Mucosa of rectum (tissue), 2 donors: ENCODE data around the gene DNAJC7.
A peak's percentile ranks its signal among the peaks of the same experiment; 100 is the strongest.

ENCODE experiments used
- H3K27ac ChIP-seq, 2 donors: one replicate each; pipeline ENCODE4 v1.7.0; 2013; ENCODE audit warnings: inconsistent platforms in 2 of 2, low read depth in 2 of 2, low read length in 2 of 2
- H3K27me3 ChIP-seq, 2 donors: one replicate each; pipeline ENCODE4 v1.7.0; 2013; ENCODE audit warnings: low read length in 2 of 2; ENCODE audit not compliant: control insufficient read depth in 2 of 2, insufficient read depth in 2 of 2
- H3K36me3 ChIP-seq, 2 donors: one replicate each; pipeline ENCODE4 v1.7.0; 2013; ENCODE audit warnings: low read length in 2 of 2; ENCODE audit not compliant: control insufficient read depth in 2 of 2, insufficient read depth in 2 of 2
- H3K4me1 ChIP-seq, 2 donors: one replicate each; pipeline ENCODE4 v1.7.0; 2013; ENCODE audit warnings: low read length in 2 of 2, mild to moderate bottlenecking in 1 of 2; ENCODE audit not compliant: control insufficient read depth in 2 of 2, insufficient read depth in 2 of 2
- H3K4me3 ChIP-seq, 2 donors: one replicate each; pipeline ENCODE4 v1.7.0; 2013; ENCODE audit warnings: low read length in 2 of 2
- H3K9ac ChIP-seq, 2 donors: one replicate each; pipeline ENCODE4 v1.7.0; 2013; ENCODE audit warnings: low read length in 2 of 2, low read depth in 1 of 2, mild to moderate bottlenecking in 1 of 2
- H3K9me3 ChIP-seq, 2 donors: one replicate each; pipeline ENCODE4 v1.7.0; 2013; ENCODE audit warnings: low read length in 2 of 2; ENCODE audit not compliant: control insufficient read depth in 2 of 2
- donor health status: healthy.
- donor health status: Normal muscosa, but diverticular disease.

DNAJC7 gene

DNA sequence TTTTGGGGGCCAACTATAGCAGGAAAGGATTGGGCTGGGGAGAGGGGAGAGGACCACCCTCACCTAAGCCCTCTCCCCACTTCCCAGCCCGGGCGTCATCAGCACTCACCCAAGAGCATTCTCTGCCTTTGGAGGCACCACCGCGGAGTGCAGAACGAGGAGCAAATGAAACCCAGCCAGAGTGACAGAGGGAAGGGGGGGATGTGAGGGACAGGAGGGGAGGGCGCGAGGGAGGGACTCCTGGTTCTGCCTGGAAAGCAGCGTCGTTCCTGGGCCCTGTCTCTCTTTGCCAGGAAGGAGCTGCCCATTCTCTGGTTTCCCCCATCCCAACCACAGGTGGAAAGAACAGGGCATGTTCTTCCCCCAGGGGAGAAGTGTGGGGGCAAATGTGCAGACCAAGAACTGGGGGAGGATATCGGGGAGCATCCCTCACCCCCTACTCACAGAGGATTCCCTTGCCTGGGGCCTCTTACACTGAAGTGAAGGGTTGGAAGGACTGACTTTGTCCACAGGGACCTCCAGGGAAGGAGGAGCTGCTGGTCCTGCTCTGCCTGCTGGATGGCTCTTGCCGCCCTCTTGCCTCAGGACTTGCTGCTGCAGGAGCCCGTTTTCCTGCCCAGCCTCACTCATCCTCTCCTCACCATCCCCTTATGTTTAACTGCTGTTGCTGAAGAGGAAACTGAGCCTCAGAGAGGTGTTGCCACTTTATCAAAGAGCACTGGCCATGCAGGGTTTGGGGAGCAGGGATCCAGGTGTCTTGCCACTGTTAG, 36.7 kb upstream of the DNAJC7 start:
- H3K27me3 ChIP-seq: peaks cover 0 to 9% of the 10 kb centered on the region in 2 donors
- no peak overlapping the region for H3K9ac ChIP-seq
- no peak overlapping the region for H3K27ac ChIP-seq
- no peaks in the 10 kb centered on the region for H3K9me3 ChIP-seq
- H3K4me1 ChIP-seq: peaks cover 6% of the 10 kb centered on the region in 2 donors
- H3K36me3 ChIP-seq: no peaks in the 10 kb centered on the region
- H3K4me3 ChIP-seq: no peak overlapping the region

DNA sequence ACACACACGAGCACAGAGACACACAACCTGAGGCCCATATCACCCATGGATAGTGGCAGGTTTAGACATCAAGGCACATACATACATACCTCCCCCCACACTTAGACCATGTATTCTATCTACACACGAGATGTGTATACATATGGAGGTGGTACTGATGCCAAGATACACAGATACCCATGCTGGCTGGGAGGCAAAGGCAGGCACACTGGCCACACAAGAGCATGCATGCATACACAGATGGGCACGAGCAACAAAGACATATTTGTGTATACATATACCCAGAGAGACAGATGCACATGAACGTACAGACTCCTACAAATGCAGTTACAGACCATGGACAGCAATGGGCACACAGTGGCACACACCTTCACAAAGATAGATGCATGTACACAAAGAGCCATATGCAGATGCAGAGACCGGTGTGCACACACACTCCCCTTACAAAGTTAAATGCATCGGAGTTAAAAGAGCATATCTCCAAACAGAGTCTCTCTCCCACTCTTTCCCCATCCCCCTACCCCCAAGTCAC, 35.2 kb upstream of the DNAJC7 start:
- no peaks in the 10 kb centered on the region for H3K36me3 ChIP-seq
- peaks cover 0 to 9% of the 10 kb centered on the region in 2 donors for H3K27me3 ChIP-seq
- no peak overlapping the region for H3K4me3 ChIP-seq
- no peak overlapping the region for H3K9ac ChIP-seq
- no peak overlapping the region for H3K27ac ChIP-seq
- H3K9me3 ChIP-seq: no peaks in the 10 kb centered on the region
- peaks cover 6% of the 10 kb centered on the region in 2 donors for H3K4me1 ChIP-seq

DNA sequence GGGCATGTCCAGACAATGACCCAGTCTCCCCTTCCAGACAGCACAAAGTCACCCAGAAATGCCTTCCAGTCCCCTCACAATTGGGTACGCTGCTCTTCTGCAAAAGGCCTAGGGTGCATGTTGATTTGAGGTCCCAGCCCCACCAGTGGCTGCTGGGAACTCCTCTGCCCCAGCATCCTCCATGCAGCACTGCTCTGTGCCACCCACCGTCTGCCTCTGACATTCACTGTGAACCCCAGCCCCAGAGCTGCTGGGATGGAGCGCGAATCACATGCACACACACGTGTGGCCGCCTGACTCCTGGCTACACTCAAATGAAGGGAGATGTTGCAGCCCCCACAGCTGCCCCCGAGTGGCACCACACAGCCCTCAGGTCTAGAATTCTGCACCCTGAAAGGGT, 34.4 kb upstream of the DNAJC7 start:
- H3K4me1 ChIP-seq: peaks cover 6% of the 10 kb centered on the region in 2 donors

DNA sequence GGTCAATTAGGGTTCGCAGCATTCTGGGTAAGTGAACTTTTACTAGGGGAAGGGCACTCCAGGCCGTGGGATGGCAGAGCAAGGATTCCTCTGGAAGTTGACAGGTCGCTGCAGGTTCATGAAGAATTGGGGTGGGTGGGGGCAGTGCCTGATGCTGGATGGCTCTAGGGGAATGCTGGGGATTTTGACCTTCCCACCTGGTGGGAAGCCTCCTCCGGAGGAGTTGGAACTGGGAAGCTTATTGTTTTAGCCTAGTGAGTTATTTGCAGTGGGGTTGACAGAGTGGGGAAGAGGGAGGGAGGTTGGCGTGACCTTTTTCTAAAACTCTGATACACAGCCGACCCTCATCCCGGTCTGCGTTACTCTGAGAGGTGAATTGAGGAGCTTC, 33.8 kb upstream of the DNAJC7 start:
- Histone ChIP-seq H3K36me3 (no peaks in the 10 kb centered on the region), H3K9ac (peak overlapping the region; percentile 52 to 80), H3K4me1 (peaks cover 6% of the 10 kb centered on the region in 2 donors), H3K27ac (no peak overlapping the region), H3K4me3 (peak overlapping the region; percentile 66 to 69), H3K9me3 (no peaks in the 10 kb centered on the region), H3K27me3 (peaks cover 0 to 9% of the 10 kb centered on the region in 2 donors)

More for the DNA sequence above, 34.4 kb upstream of the DNAJC7 start:
- Histone ChIP-seq H3K4me3 (no peak overlapping the region), H3K27ac (no peak overlapping the region), H3K36me3 (no peaks in the 10 kb centered on the region), H3K9ac (no peak overlapping the region), H3K27me3 (peaks cover 0 to 9% of the 10 kb centered on the region in 2 donors), H3K9me3 (no peaks in the 10 kb centered on the region)

DNA sequence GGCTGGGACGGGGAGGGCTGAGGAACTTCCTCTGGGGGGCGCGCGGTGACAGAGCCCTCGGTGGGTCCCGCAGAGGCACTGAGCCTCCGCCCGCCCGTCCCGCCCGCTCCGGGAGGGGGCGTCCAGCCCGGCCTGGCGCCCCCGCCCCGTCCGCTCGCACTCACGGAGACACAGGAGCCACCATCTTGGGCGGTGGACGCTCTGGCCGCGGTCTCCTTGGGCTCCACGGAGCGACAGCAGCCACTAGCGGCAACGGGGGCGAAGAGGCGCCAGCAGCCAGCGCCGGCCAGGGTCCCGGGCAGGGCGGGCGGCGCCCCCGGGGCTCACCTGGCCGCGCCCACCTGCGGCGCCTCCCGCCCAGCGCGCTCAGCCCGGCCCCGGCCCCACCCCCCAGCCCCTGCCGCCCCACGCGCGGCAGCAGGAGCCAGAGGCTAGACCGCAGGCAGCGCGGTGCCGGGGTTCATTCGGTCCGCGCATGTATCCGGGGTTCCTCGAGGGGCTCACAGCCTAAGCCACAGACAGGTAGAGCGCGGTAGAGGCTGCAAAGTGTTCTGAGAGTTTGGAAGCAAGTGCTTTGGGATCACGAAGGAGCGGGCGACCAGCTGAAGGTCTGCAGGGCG, 33.3 kb upstream of the DNAJC7 start, which contains the start of gene C17orf113:
C17orf113 (minus strand) TSS at position 209 of the 620 bp plus-strand sequence. CDS start 7,225 bp downstream, outside the sequence.
- Histone ChIP-seq H3K27ac (no peak within 1 kb of the TSS), H3K27me3 (peaks cover 0 to 9% of the 10 kb centered on the region in 2 donors), H3K4me3 (peak within 1 kb of the TSS; percentile 66 to 69), H3K36me3 (no peaks in the 10 kb centered on the region), H3K9ac (peak within 1 kb of the TSS; percentile 58 to 80), H3K4me1 (peaks cover 6% of the 10 kb centered on the region in 2 donors), H3K9me3 (no peaks in the 10 kb centered on the region)

DNA sequence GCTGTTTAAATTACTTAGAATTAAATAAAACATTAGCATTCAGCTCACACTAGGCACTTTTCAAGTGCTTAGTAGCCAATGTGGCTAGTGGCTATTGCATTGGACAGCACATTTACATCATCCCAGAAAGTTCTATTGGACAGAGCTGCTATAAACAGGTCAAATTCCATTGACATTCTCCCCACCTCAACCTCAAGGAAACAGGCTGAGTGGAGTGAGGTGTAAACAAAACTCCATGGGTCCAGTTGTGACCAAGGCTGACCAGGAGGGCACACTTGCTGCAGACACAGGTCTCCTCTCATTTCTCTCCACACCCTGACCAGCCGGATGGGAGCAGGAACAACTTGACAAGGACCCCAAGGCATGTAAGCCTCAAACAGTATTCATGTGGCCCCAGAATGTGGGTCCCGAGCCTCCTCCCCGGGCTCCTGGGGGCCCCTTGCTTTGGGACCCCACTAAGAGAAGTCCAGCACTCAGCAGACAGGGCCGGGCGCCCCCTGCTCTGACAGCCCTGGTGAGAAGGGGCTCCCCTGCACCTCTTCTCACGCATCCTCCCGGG, 32.7 kb upstream of the DNAJC7 start:
- Histone ChIP-seq H3K36me3 (no peaks in the 10 kb centered on the region), H3K27ac (no peak overlapping the region), H3K4me1 (peaks cover 6% of the 10 kb centered on the region in 2 donors), H3K27me3 (peaks cover 0 to 9% of the 10 kb centered on the region in 2 donors), H3K9me3 (no peaks in the 10 kb centered on the region), H3K4me3 (peak overlapping the region; percentile 66 to 69), H3K9ac (peak overlapping the region; percentile 58 to 80)

DNA sequence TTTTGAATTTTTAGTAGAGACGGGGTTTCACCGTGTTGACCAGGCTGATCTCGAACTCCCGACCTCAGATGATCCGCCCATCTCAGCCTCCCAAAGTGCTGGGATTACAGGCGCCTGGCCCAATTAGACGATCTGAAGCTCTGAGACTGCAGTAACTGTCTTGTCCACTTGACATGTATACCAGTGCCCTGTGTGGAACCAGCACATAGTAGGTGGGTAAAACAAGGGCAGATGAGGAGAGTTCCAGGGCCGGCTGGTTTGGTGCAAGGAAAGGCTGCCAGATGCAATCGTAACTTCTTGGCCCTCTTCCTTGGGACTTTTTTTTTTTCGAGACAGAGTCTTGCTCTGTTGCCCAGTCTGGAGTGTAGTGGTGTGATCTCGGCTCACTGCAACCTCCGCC, 30.1 kb upstream of the DNAJC7 start:
- Histone ChIP-seq H3K9me3 (no peaks in the 10 kb centered on the region), H3K9ac (no peak overlapping the region), H3K36me3 (no peaks in the 10 kb centered on the region), H3K4me1 (peaks cover 6% of the 10 kb centered on the region in 2 donors), H3K4me3 (no peak overlapping the region), H3K27me3 (peaks cover 0 to 4% of the 10 kb centered on the region in 2 donors), H3K27ac (no peak overlapping the region)

DNA sequence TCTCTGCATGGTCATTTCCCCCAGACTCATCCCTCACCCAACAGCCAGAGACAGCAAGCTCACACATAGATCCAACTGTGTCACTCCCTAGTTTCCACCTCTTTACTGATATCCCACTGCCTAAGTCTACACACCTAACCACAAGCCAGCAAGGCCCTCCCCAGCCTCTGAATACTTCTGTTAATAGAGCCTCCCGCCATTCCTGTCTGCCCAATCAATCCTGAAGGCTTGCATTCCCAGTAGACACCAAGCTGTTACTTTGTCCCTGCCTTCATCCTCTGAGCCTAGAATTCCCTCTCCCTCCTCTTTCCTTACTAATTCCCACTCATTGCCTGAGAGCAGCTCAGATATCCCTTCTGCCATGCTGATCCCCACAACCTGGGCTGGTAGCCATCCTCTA, 28.5 kb upstream of the DNAJC7 start:
- Histone ChIP-seq H3K27ac (no peak overlapping the region), H3K9ac (no peak overlapping the region), H3K4me3 (no peak overlapping the region), H3K9me3 (no peaks in the 10 kb centered on the region), H3K4me1 (peaks cover 6% of the 10 kb centered on the region in 2 donors), H3K27me3 (no peaks in the 10 kb centered on the region), H3K36me3 (no peaks in the 10 kb centered on the region)

DNA sequence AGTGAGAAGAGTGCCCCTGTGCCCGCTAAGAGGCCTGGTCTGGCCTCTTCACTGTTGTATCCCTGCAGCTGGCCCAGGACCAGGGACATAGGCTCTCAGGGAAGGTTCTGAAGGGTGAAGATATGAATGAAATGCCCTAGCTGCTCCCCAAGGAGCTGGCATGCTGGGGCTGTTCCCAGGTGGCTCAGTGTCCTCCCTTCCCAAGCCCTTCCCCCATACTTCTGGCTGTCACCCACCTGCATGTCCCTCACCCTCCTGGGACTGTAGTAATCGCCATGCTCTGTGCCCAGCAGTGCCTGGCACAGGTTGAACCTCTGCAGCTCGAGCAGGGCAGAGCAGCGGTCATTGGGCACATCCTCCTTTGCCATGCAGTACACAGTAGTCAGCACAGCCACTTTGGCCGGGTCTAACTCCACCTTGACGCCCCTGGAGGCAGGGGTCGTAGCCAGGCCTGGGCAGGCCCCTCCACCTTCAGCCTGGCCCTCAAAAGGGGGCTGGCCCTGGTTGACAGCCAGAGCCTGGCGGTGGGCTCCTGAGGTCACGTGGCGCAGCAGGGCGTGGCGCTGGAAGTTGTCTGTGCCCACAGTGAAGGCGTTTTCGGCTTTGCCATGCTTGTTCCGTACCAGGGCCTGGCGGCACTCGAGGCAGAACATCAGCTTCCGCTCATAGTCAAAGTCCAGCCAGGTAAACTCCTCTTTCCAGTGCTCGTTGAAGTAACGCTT, 25.5 kb upstream of the DNAJC7 start:
- Histone ChIP-seq H3K9ac (no peak overlapping the region), H3K4me3 (no peak overlapping the region), H3K9me3 (no peaks in the 10 kb centered on the region), H3K4me1 (no peaks in the 10 kb centered on the region), H3K27ac (no peak overlapping the region), H3K27me3 (no peaks in the 10 kb centered on the region), H3K36me3 (no peaks in the 10 kb centered on the region)
